HepG2 (cell line): ENCODE data around the gene SH3PXD2A.

Experiments
- ATF1 ChIP-seq: IDR thresholded peaks from 2 replicates; pipeline ENCODE4 v1.6.1; 2016; ENCODE audit warnings: mild to moderate bottlenecking, control low read depth
- CHD2 ChIP-seq: IDR thresholded peaks from 2 replicates; pipeline ENCODE4 v1.6.1; 2011; ENCODE audit warnings: low read depth, low read length, improper control_type of control experiment
- HNF4G ChIP-seq, 2 experiments: sonication (generic) in 1 of 2; formaldehyde crosslinking in 1 of 2; IDR thresholded peaks; 2 replicates each; pipeline versions ENCODE4 v1.4.0 to v1.6.1; 2011 to 2020; ENCODE audit warnings: borderline replicate concordance in 2 of 2, low read depth in 2 of 2, mild to moderate bottlenecking in 2 of 2, low read length in 1 of 2, missing genetic modification reagents in 1 of 2, moderate library complexity in 1 of 2
- KLF6 ChIP-seq: IDR thresholded peaks from 2 replicates; pipeline ENCODE4 v1.8.0; 2016; ENCODE audit warnings: missing biosample characterization, missing genetic modification reagents
- NR3C1 ChIP-seq: sonication (generic); formaldehyde crosslinking; IDR thresholded peaks from 2 replicates; pipeline ENCODE4 v1.4.0; 2020; ENCODE audit warnings: missing genetic modification reagents
- TP53 ChIP-seq: sonication (generic); formaldehyde crosslinking; conservative IDR thresholded peaks from 2 replicates; pipeline ENCODE4 v1.4.0; 2020; ENCODE audit warnings: missing genetic modification reagents
- ZFYVE20 ChIP-seq: sonication (generic); formaldehyde crosslinking; IDR thresholded peaks from 2 replicates; pipeline ENCODE4 v1.8.0; 2023; ENCODE audit warnings: low read depth, mild to moderate bottlenecking, moderate library complexity, missing genetic modification reagents, borderline replicate concordance
- ZNF24 ChIP-seq: fragments of 450-650 bp; IDR thresholded peaks from 2 replicates; pipeline ENCODE4 v1.6.1; 2017; ENCODE audit warnings: antibody characterized with exemption, mild to moderate bottlenecking
- ZNF768 ChIP-seq: sonication (generic); formaldehyde crosslinking; IDR thresholded peaks from 2 replicates; pipeline ENCODE4 v1.4.0; 2020; ENCODE audit warnings: missing genetic modification reagents
- TF ChIP-seq, protein P1 (sequence below): sonication (generic); formaldehyde crosslinking; IDR thresholded peaks from 2 replicates; pipeline ENCODE4 v1.4.0; 2020; ENCODE audit warnings: missing genetic modification reagents
- TF ChIP-seq, protein P2 (sequence below): sonication (generic); formaldehyde crosslinking; IDR thresholded peaks from 2 replicates; pipeline ENCODE4 v1.4.0; 2020; ENCODE audit warnings: low read depth, mild to moderate bottlenecking, missing genetic modification reagents
- TF ChIP-seq, protein P3 (sequence below): sonication (generic); formaldehyde crosslinking; IDR thresholded peaks from 2 replicates; pipeline ENCODE4 v1.5.0; 2020; ENCODE audit warnings: mild to moderate bottlenecking, missing genetic modification reagents, moderate library complexity

DNA sequence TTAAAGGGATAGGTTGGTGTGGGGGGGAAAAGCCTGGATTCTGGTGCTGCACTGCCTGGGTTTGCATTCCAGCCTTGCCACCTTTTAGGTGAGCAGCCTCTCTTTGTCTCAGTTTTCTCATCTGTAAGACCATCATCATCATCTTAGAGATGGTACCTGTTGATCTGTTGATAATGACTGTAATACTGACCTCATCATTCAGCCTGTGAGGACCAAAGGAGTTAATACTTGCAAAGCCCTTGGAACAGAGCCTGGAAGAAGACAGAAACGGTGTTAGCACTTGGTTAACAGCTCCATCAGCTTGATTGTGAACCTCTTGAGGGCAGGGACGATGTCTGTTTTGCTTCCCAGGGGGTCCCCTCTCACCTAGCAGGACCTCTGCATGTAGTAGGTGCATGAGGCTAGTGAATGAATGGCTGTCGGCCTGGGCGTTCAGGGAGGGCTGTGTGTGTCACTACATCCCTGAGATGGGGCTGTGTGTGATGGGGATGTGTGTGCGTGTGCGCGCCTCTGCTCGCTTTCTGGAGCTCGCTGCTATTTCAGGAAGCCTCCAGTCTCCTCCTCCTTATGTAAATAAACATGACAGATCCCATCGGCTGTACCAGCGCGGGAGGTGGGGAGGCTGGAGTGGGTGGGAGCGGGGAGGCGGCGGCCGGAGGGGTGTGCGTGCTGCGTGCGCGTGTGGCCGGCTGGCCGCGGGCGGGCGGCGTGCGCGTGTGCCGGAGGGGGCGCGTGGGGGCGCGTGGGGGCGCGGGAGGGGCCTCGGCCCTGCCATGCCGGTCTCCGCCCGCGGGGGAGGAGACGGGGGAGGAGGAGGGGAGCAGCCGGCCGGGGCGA, 300.7 kb downstream of the SH3PXD2A start:
- no peak for TF ChIP-seq NR3C1 (CRISPR knock-in tag)
- no peak for TF ChIP-seq ZFYVE20 (CRISPR knock-in tag)
- TF ChIP-seq, protein P1, sequence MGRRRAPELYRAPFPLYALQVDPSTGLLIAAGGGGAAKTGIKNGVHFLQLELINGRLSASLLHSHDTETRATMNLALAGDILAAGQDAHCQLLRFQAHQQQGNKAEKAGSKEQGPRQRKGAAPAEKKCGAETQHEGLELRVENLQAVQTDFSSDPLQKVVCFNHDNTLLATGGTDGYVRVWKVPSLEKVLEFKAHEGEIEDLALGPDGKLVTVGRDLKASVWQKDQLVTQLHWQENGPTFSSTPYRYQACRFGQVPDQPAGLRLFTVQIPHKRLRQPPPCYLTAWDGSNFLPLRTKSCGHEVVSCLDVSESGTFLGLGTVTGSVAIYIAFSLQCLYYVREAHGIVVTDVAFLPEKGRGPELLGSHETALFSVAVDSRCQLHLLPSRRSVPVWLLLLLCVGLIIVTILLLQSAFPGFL (CRISPR knock-in tag) = no peak
- TF ChIP-seq CHD2 = no peak
- TF ChIP-seq ATF1 = no peak
- no peak for TF ChIP-seq HNF4G (IDR thresholded peaks at IDR 0.05; ENCODE audit: borderline replicate concordance, low read depth, low read length)
- no peak for TF ChIP-seq HNF4G (CRISPR knock-in tag; IDR thresholded peaks at IDR 0.05; ENCODE audit: borderline replicate concordance, low read depth)
- TF ChIP-seq KLF6 = no peak
- TF ChIP-seq, protein P2, sequence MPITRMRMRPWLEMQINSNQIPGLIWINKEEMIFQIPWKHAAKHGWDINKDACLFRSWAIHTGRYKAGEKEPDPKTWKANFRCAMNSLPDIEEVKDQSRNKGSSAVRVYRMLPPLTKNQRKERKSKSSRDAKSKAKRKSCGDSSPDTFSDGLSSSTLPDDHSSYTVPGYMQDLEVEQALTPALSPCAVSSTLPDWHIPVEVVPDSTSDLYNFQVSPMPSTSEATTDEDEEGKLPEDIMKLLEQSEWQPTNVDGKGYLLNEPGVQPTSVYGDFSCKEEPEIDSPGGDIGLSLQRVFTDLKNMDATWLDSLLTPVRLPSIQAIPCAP (CRISPR knock-in tag) = no peak
- TF ChIP-seq TP53 (CRISPR knock-in tag) = no peak
- TF ChIP-seq, protein P3, sequence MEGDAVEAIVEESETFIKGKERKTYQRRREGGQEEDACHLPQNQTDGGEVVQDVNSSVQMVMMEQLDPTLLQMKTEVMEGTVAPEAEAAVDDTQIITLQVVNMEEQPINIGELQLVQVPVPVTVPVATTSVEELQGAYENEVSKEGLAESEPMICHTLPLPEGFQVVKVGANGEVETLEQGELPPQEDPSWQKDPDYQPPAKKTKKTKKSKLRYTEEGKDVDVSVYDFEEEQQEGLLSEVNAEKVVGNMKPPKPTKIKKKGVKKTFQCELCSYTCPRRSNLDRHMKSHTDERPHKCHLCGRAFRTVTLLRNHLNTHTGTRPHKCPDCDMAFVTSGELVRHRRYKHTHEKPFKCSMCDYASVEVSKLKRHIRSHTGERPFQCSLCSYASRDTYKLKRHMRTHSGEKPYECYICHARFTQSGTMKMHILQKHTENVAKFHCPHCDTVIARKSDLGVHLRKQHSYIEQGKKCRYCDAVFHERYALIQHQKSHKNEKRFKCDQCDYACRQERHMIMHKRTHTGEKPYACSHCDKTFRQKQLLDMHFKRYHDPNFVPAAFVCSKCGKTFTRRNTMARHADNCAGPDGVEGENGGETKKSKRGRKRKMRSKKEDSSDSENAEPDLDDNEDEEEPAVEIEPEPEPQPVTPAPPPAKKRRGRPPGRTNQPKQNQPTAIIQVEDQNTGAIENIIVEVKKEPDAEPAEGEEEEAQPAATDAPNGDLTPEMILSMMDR (CRISPR knock-in tag) = no peak
- TF ChIP-seq ZNF24 = no peak
- TF ChIP-seq ZNF768 (CRISPR knock-in tag) = no peak
